C4-2B (cell line): ENCODE data around the gene RPS6KA5.

Experiments used
- CTCF ChIP-seq: fragments of 450-650 bp; conservative IDR thresholded peaks from 2 replicates; pipeline ENCODE4 v1.5.1; 2017; ENCODE audit warnings: mild to moderate bottlenecking
- ZFX ChIP-seq: fragments of 450-650 bp; IDR thresholded peaks from 2 replicates; pipeline ENCODE4 v1.6.1; 2017

- TF ChIP-seq CTCF, result no peak
- no peak for TF ChIP-seq ZFX
Observed at GRCh38 chr14:90867501-90867900, 192.9 kb downstream of the RPS6KA5 start.
